Mesenchymal stem cell (in vitro differentiated cells and primary cell): ENCODE data around the gene TPM4.
"Not testable (repeated sequence)": the region's sequence is repeated elsewhere in the genome, so short reads cannot be mapped to it uniquely, and the experiment has no call there.

Experiments
- DNase-seq: peaks from one replicate; pipeline ENCODE4 v3.0.0-alpha.2; 2013
- H2AFZ ChIP-seq: one replicate; pipeline ENCODE4 v1.6.1; 2013; ENCODE audit warnings: low read depth, mild to moderate bottlenecking, control low read depth, inconsistent platforms, low read length, moderate library complexity
- H2AK5ac ChIP-seq: 2 replicates; pipeline ENCODE4 v1.6.1; 2013; ENCODE audit warnings: low read length, moderate library complexity, mild to moderate bottlenecking, inconsistent platforms; ENCODE audit not compliant: severe bottlenecking
- H2BK120ac ChIP-seq: one replicate; pipeline ENCODE4 v1.6.1; 2013; ENCODE audit warnings: low read depth, mild to moderate bottlenecking, inconsistent platforms, low read length, moderate library complexity
- H2BK12ac ChIP-seq, 2 experiments: one replicate each; pipeline ENCODE4 v1.6.1; 2013; ENCODE audit warnings: inconsistent platforms in 2 of 2, low read length in 2 of 2, mild to moderate bottlenecking in 2 of 2, moderate library complexity in 2 of 2, control low read depth in 1 of 2
- H2BK15ac ChIP-seq: one replicate; pipeline ENCODE4 v1.6.1; 2013; ENCODE audit warnings: mild to moderate bottlenecking, low read depth, inconsistent platforms; ENCODE audit not compliant: poor library complexity, severe bottlenecking
- H2BK5ac ChIP-seq: 2 replicates; pipeline ENCODE4 v1.6.1; 2013; ENCODE audit warnings: low read depth, mild to moderate bottlenecking, low read length, control low read depth, inconsistent platforms; ENCODE audit not compliant: poor library complexity, severe bottlenecking
- H3K14ac ChIP-seq, 2 experiments: one replicate each; pipeline ENCODE4 v1.6.1; 2013; ENCODE audit warnings: inconsistent platforms in 2 of 2, low read length in 2 of 2, control low read depth in 1 of 2, mild to moderate bottlenecking in 1 of 2, moderate library complexity in 1 of 2
- H3K18ac ChIP-seq, 2 experiments: one replicate each; pipeline ENCODE4 v1.6.1; 2013; ENCODE audit warnings: inconsistent platforms in 2 of 2, low read length in 2 of 2, control low read depth in 1 of 2, low read depth in 1 of 2, mild to moderate bottlenecking in 1 of 2
- H3K23ac ChIP-seq, 2 experiments: one replicate each; pipeline ENCODE4 v1.6.1; 2013; ENCODE audit warnings: inconsistent platforms in 2 of 2, low read length in 2 of 2, mild to moderate bottlenecking in 2 of 2, moderate library complexity in 2 of 2, control low read depth in 1 of 2
- H3K27ac ChIP-seq: 2 replicates; pipeline ENCODE4 v1.5.1; 2013; ENCODE audit warnings: mild to moderate bottlenecking, moderate library complexity, low read length, control low read depth, inconsistent platforms; ENCODE audit not compliant: poor library complexity, severe bottlenecking
- H3K27me3 ChIP-seq, 2 experiments: 2 replicates each; pipeline versions ENCODE4 v1.6.1 to v1.7.0; 2013; ENCODE audit warnings: low read length in 2 of 2, mild to moderate bottlenecking in 2 of 2, moderate library complexity in 2 of 2, control low read depth in 1 of 2, inconsistent platforms in 1 of 2; ENCODE audit not compliant: control insufficient read depth in 1 of 2, insufficient read depth in 1 of 2
- H3K36me3 ChIP-seq, 2 experiments: 2 replicates each; pipeline versions ENCODE4 v1.6.1 to v1.7.0; 2013; ENCODE audit warnings: low read length in 2 of 2, control low read depth in 1 of 2, inconsistent platforms in 1 of 2, low read depth in 1 of 2, mild to moderate bottlenecking in 1 of 2; ENCODE audit not compliant: insufficient read depth in 2 of 2, control insufficient read depth in 1 of 2
- H3K4ac ChIP-seq, 2 experiments: one replicate each; pipeline ENCODE4 v1.6.1; 2013; ENCODE audit warnings: inconsistent platforms in 2 of 2, low read length in 2 of 2, mild to moderate bottlenecking in 2 of 2, moderate library complexity in 2 of 2, control low read depth in 1 of 2, low read depth in 1 of 2
- H3K4me1 ChIP-seq: 2 replicates; pipeline ENCODE4 v1.6.1; 2013; ENCODE audit warnings: low read depth, low read length, control low read depth; ENCODE audit not compliant: control insufficient read depth, insufficient read depth
- H3K4me2 ChIP-seq: 2 replicates; pipeline ENCODE4 v1.6.1; 2013; ENCODE audit warnings: low read length, mild to moderate bottlenecking, inconsistent platforms; ENCODE audit not compliant: poor library complexity, severe bottlenecking
- H3K4me3 ChIP-seq, 2 experiments: 2 replicates each; pipeline versions ENCODE4 v1.5.1 to v1.7.0; 2013; ENCODE audit warnings: low read length in 2 of 2, mild to moderate bottlenecking in 2 of 2, control low read depth in 1 of 2, low read depth in 1 of 2; ENCODE audit not compliant: insufficient read depth in 1 of 2
- H3K79me1 ChIP-seq: replicated peaks from 2 replicates; pipeline ENCODE4 v1.6.1; 2013; ENCODE audit warnings: mild to moderate bottlenecking, control low read depth, low read length, inconsistent platforms; ENCODE audit not compliant: poor library complexity, severe bottlenecking
- H3K9ac ChIP-seq: 2 replicates; pipeline ENCODE4 v1.7.0; 2013; ENCODE audit warnings: mild to moderate bottlenecking, low read length, moderate library complexity
- H3K9me3 ChIP-seq: 2 replicates; pipeline ENCODE4 v1.7.0; 2013; ENCODE audit warnings: mild to moderate bottlenecking, low read length; ENCODE audit not compliant: control insufficient read depth
- H4K8ac ChIP-seq: one replicate; pipeline ENCODE4 v1.6.1; 2013; ENCODE audit warnings: inconsistent platforms, mild to moderate bottlenecking, low read length, moderate library complexity
- H4K91ac ChIP-seq: one replicate; pipeline ENCODE4 v1.6.1; 2013; ENCODE audit warnings: mild to moderate bottlenecking, low read length, inconsistent platforms
- whole genome bisulfite sequencing: methylation state at CpG from one replicate; pipeline ENCODE4 v1.1.7; 2013; ENCODE audit warnings: mixed read lengths; 5-methylcytosine and 5-hydroxymethylcytosine counted together

The TPM4 gene

DNA sequence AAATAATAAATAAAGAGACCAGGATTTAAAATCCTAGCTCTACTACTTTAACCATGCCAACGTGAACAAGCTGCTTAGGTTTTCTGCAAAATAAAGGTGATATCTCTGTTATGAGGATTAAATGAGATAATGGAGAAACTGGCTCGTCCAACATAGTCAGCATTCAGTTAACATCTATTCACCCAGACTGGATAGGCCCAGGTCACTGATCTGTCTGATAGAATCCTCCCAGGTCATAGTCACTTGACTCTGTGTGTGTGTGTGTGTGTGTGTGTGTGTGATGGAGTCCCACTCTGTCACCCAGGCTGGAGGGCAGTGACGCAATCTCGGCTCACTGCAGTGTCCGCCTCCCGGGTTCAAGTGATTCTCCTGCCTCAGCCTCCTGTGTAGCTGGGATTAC is 22.5 kb downstream of the TPM4 start:
- no peak overlapping the region for H3K4me3 ChIP-seq
- WGBS = 100% methylated on average over 4 of the region's 6 CpGs

GRCh38 chr19:16099314-16099965 is 23.1 kb downstream of the TPM4 start:
- H3K23ac ChIP-seq, H3K4me3 ChIP-seq, H3K9me3 ChIP-seq, H3K4ac ChIP-seq, H2BK120ac ChIP-seq, H2AFZ ChIP-seq, DNase-seq, H2BK12ac ChIP-seq, H3K4me1 ChIP-seq, H2AK5ac ChIP-seq, H3K14ac ChIP-seq, H3K4me2 ChIP-seq, H3K18ac ChIP-seq, H3K27ac ChIP-seq, H2BK15ac ChIP-seq, H4K8ac ChIP-seq, H3K27me3 ChIP-seq, H4K91ac ChIP-seq, H2BK5ac ChIP-seq: not testable (repeated sequence)
- peaks cover 64 to 94% of the 10 kb centered on the region in 2 experiments for H3K36me3 ChIP-seq
- 96% methylated on average over 6 of the region's 8 CpGs for WGBS
- H3K9ac ChIP-seq = peak overlapping the region; percentile 37
- peaks cover 11% of the 10 kb centered on the region for H3K79me1 ChIP-seq

More for the DNA sequence above, 22.5 kb downstream of the TPM4 start:
- Histone ChIP-seq H2BK15ac (no peak overlapping the region), H3K27ac (no peak overlapping the region), H3K27me3 (no peaks in the 10 kb centered on the region), H3K14ac (no peak overlapping the region), H3K18ac (no peak overlapping the region), H4K91ac (no peak overlapping the region), H3K9me3 (no peaks in the 10 kb centered on the region), H3K23ac (no peak overlapping the region), H2AK5ac (no peak overlapping the region), H2BK12ac (no peak overlapping the region), H3K79me1 (peaks cover 11% of the 10 kb centered on the region), H3K4ac (no peak overlapping the region), H4K8ac (no peak overlapping the region), H3K36me3 (peaks cover 65 to 100% of the 10 kb centered on the region in 2 experiments), H3K9ac (no peak overlapping the region), H2BK5ac (no peak overlapping the region), H2AFZ (no peak overlapping the region), H2BK120ac (no peak overlapping the region), H3K4me1 (no peaks in the 10 kb centered on the region), H3K4me2 (no peak overlapping the region)
- no peak for DNase-seq

DNA sequence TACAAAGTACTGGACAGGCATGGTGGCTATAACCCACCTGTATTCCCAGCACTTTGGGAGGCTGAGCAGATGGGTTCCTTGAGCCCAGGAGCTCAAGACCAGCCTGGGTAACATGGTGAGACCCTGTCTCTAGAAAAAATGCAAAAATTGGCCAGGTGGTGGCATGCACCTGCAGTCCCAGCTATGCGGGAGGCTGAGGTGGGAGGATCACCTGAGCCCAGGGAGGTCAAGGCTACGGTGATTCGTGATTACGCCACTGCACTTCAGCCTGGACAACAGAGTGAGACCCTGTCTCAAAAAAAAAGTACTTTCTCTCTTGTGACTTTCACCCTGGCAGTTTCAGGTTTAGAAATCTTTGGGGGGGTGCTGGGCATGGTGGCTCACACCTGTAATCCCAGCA is 24.2 kb downstream of the TPM4 start:
- H2BK15ac ChIP-seq = no peak overlapping the region
- peaks cover 56 to 86% of the 10 kb centered on the region in 2 experiments for H3K36me3 ChIP-seq
- no peak overlapping the region for H2BK5ac ChIP-seq
- no peak overlapping the region for H3K14ac ChIP-seq
- no peak overlapping the region for H3K4me2 ChIP-seq
- H3K27me3 ChIP-seq = no peaks in the 10 kb centered on the region
- no peaks in the 10 kb centered on the region for H3K9me3 ChIP-seq
- DNase-seq = no peak
- 90% methylated on average over 2 of the region's 4 CpGs for WGBS
- no peak overlapping the region for H2AK5ac ChIP-seq
- H2BK120ac ChIP-seq = no peak overlapping the region
- no peaks in the 10 kb centered on the region for H3K4me1 ChIP-seq
- H3K4me3 ChIP-seq = no peak overlapping the region
- no peak overlapping the region for H3K27ac ChIP-seq
- H3K79me1 ChIP-seq = peaks cover 11% of the 10 kb centered on the region
- H2BK12ac ChIP-seq = no peak overlapping the region
- no peak overlapping the region for H4K8ac ChIP-seq
- no peak overlapping the region for H3K9ac ChIP-seq
- H3K4ac ChIP-seq = no peak overlapping the region
- H3K23ac ChIP-seq = no peak overlapping the region
- H3K18ac ChIP-seq = no peak overlapping the region
- no peak overlapping the region for H2AFZ ChIP-seq
- peak overlapping the region; percentile 15 for H4K91ac ChIP-seq

GRCh38 chr19:16104722-16105121 is 28.4 kb downstream of the TPM4 start:
- Histone ChIP-seq H3K4me2 (no peak overlapping the region), H3K4me1 (peaks cover 3% of the 10 kb centered on the region), H3K9ac (no peak overlapping the region), H2BK15ac (no peak overlapping the region), H2BK120ac (no peak overlapping the region), H3K4me3 (no peak overlapping the region), H3K36me3 (peaks cover 22 to 45% of the 10 kb centered on the region in 2 experiments), H3K14ac (no peak overlapping the region), H3K79me1 (peaks cover 4% of the 10 kb centered on the region), H3K9me3 (no peaks in the 10 kb centered on the region), H2BK12ac (no peak overlapping the region), H2BK5ac (no peak overlapping the region), H2AFZ (no peak overlapping the region), H4K8ac (no peak overlapping the region), H4K91ac (no peak overlapping the region), H3K27me3 (no peaks in the 10 kb centered on the region), H3K23ac (no peak overlapping the region), H3K4ac (no peak overlapping the region), H3K18ac (no peak overlapping the region), H3K27ac (no peak overlapping the region), H2AK5ac (no peak overlapping the region)
- DNase-seq = no peak
- WGBS = 95% methylated on average over 6 of the region's 6 CpGs
